Endothelial cell (in vitro differentiated cells): ENCODE results near the gene DNMT3A. TPM values are rescaled to one million over a fixed set of nuclear protein-coding genes. Genes with fewer than 3 reads are reported as not detected.

Experiments used
- DNase-seq: peaks from one replicate; pipeline ENCODE4 v3.0.0; 2021; ENCODE audit warnings: low spot score
- H3K27ac Mint-ChIP-seq: one replicate; pipeline ENCODE4 v1.8.0; 2021; ENCODE audit warnings: mixed read lengths, inconsistent platforms; ENCODE audit not compliant: unreplicated experiment
- H3K27me3 Mint-ChIP-seq: one replicate; pipeline ENCODE4 v1.8.0; 2021; ENCODE audit warnings: mild to moderate bottlenecking, moderate library complexity, mixed read lengths, inconsistent platforms; ENCODE audit not compliant: unreplicated experiment
- H3K36me3 Mint-ChIP-seq: one replicate; pipeline ENCODE4 v1.8.0; 2021; ENCODE audit warnings: mild to moderate bottlenecking, low read depth, mixed read lengths, inconsistent platforms; ENCODE audit not compliant: unreplicated experiment
- H3K4me1 Mint-ChIP-seq: one replicate; pipeline ENCODE4 v1.8.0; 2021; ENCODE audit warnings: mild to moderate bottlenecking, mixed read lengths, inconsistent platforms; ENCODE audit not compliant: unreplicated experiment
- H3K4me3 Mint-ChIP-seq: one replicate; pipeline ENCODE4 v1.8.0; 2021; ENCODE audit warnings: mild to moderate bottlenecking, mixed read lengths, inconsistent platforms; ENCODE audit not compliant: unreplicated experiment
- H3K9me3 Mint-ChIP-seq: one replicate; pipeline ENCODE4 v1.8.0; 2021; ENCODE audit warnings: mixed read lengths, inconsistent platforms; ENCODE audit not compliant: unreplicated experiment
- CTCF ChIP-seq: fragments of 200-600 bp; sonication (generic); IDR thresholded peaks from one replicate; pipeline ENCODE4 v1.5.0; 2021; ENCODE audit warnings: antibody characterized with exemption; ENCODE audit not compliant: unreplicated experiment
- total RNA-seq: library from RNA; stranded (reverse); fragmentation: NEBNext Ultra II Directional; extraction: Animal tissue kit (Norgen Biotek cat#: 25700); gene quantifications from one replicate; pipeline ENCODE4 v1.2.1, GENCODE V29; 2021; ENCODE audit not compliant: unreplicated experiment

DNMT3A gene
- total RNA-seq, 1 donor from 2014 or later, result 177 TPM

- no peak for TF ChIP-seq CTCF
- peaks cover 10% of the 10 kb centered on the region for H3K27me3 Mint-ChIP-seq
- no peak for DNase-seq
- peaks cover 11% of the 10 kb centered on the region for H3K4me1 Mint-ChIP-seq
- H3K4me3 Mint-ChIP-seq, result no peak overlapping the region
- H3K36me3 Mint-ChIP-seq, result no peaks in the 10 kb centered on the region
- peak overlapping the region; percentile 44 for H3K27ac Mint-ChIP-seq
- H3K9me3 Mint-ChIP-seq, result no peaks in the 10 kb centered on the region
These were observed 143.1 kb downstream of the DNMT3A start for GRCh38 chr2:25198576-25198975.

- Mint-ChIP-seq H3K4me1 (peaks cover 11% of the 10 kb centered on the region), H3K27me3 (peaks cover 10% of the 10 kb centered on the region), H3K36me3 (no peaks in the 10 kb centered on the region), H3K4me3 (no peak overlapping the region), H3K9me3 (no peaks in the 10 kb centered on the region), H3K27ac (peak overlapping the region; percentile 93)
- no peak for DNase-seq
- no peak for TF ChIP-seq CTCF
These were observed 143.6 kb downstream of the DNMT3A start for GRCh38 chr2:25198209-25198525.

- Mint-ChIP-seq H3K4me3 (no peak overlapping the region), H3K27ac (peak overlapping the region; percentile 93), H3K36me3 (no peaks in the 10 kb centered on the region), H3K27me3 (peaks cover 10% of the 10 kb centered on the region), H3K4me1 (peaks cover 11% of the 10 kb centered on the region), H3K9me3 (no peaks in the 10 kb centered on the region)
- DNase-seq, result peak; percentile 37
- TF ChIP-seq CTCF, result no peak
These were observed 144.2 kb downstream of the DNMT3A start for GRCh38 chr2:25197336-25198208.

GRCh38 chr2:25194576-25195122 is 147.1 kb downstream of the DNMT3A start:
- no peak for DNase-seq
- peaks cover 3% of the 10 kb centered on the region for H3K27me3 Mint-ChIP-seq
- TF ChIP-seq CTCF, result no peak
- H3K36me3 Mint-ChIP-seq, result no peaks in the 10 kb centered on the region
- H3K9me3 Mint-ChIP-seq, result no peaks in the 10 kb centered on the region
- no peak overlapping the region for H3K27ac Mint-ChIP-seq
- peaks cover 11% of the 10 kb centered on the region for H3K4me1 Mint-ChIP-seq
- no peak overlapping the region for H3K4me3 Mint-ChIP-seq

GRCh38 chr2:25190536-25190935 is 151.2 kb downstream of the DNMT3A start:
- no peaks in the 10 kb centered on the region for H3K36me3 Mint-ChIP-seq
- DNase-seq, result no peak
- H3K27me3 Mint-ChIP-seq, result peaks cover 4% of the 10 kb centered on the region
- H3K9me3 Mint-ChIP-seq, result no peaks in the 10 kb centered on the region
- no peak overlapping the region for H3K4me3 Mint-ChIP-seq
- H3K4me1 Mint-ChIP-seq, result peaks cover 7% of the 10 kb centered on the region
- TF ChIP-seq CTCF, result no peak
- no peak overlapping the region for H3K27ac Mint-ChIP-seq
